Loucy (cell line): Measurements from ENCODE around the gene GALNT7.
"Not testable (repeated sequence)": the region's sequence is repeated elsewhere in the genome, so short reads cannot be mapped to it uniquely, and the experiment has no call there.

Experiments used
- H2AFZ ChIP-seq: fragments of 200-600 bp; sonication (generic); 2 replicates; pipeline ENCODE4 v1.6.0; 2016; ENCODE audit warnings: antibody characterized with exemption, mild to moderate bottlenecking, low read length, moderate library complexity
- H3F3A ChIP-seq: fragments of 200-600 bp; 2 replicates; pipeline ENCODE4 v1.6.0; 2016; ENCODE audit warnings: antibody characterized with exemption, low read depth, mild to moderate bottlenecking
- H3K27me3 ChIP-seq: fragments of 200-600 bp; sonication (generic); 2 replicates; pipeline ENCODE4 v1.6.1; 2014; ENCODE audit warnings: low read length, mild to moderate bottlenecking; ENCODE audit not compliant: insufficient read depth, poor library complexity, severe bottlenecking
- H3K36me3 ChIP-seq: fragments of 200-600 bp; sonication (generic); 2 replicates; pipeline ENCODE4 v1.6.1; 2016; ENCODE audit warnings: low read length; ENCODE audit not compliant: insufficient read depth
- H3K4me1 ChIP-seq: fragments of 200-600 bp; sonication (generic); 2 replicates; pipeline ENCODE4 v1.5.1; 2014; ENCODE audit warnings: low read length, mild to moderate bottlenecking; ENCODE audit not compliant: insufficient read depth, poor library complexity, severe bottlenecking
- H3K4me2 ChIP-seq: fragments of 200-600 bp; sonication (generic); 2 replicates; pipeline ENCODE4 v1.6.0; 2014; ENCODE audit warnings: antibody characterized with exemption, low read length, low read depth, mild to moderate bottlenecking; ENCODE audit not compliant: poor library complexity, severe bottlenecking
- H3K4me3 ChIP-seq: fragments of 200-600 bp; sonication (generic); 2 replicates; pipeline ENCODE4 v1.5.1; 2014; ENCODE audit warnings: low read length, mild to moderate bottlenecking, mixed read lengths; ENCODE audit not compliant: poor library complexity, severe bottlenecking
- H3K79me2 ChIP-seq: fragments of 200-600 bp; sonication (generic); 2 replicates; pipeline ENCODE4 v1.6.1; 2014; ENCODE audit warnings: low read length; ENCODE audit not compliant: insufficient read depth
- H3K9ac ChIP-seq: fragments of 200-600 bp; sonication (generic); 2 replicates; pipeline ENCODE4 v1.6.0; 2014; ENCODE audit warnings: mild to moderate bottlenecking, low read depth, low read length, moderate library complexity; ENCODE audit not compliant: poor library complexity, severe bottlenecking
- H3K9me2 ChIP-seq: fragments of 200-600 bp; sonication (generic); replicated peaks from 2 replicates; pipeline ENCODE4 v1.6.1; 2016; ENCODE audit warnings: low read depth, low read length, mixed read lengths
- H3K9me3 ChIP-seq: fragments of 200-600 bp; sonication (generic); 2 replicates; pipeline ENCODE4 v1.6.1; 2014; ENCODE audit warnings: mild to moderate bottlenecking, antibody characterized with exemption, low read length, low read depth; ENCODE audit not compliant: insufficient read depth
- H4K20me1 ChIP-seq: fragments of 200-600 bp; sonication (generic); 2 replicates; pipeline ENCODE4 v1.6.0; 2014; ENCODE audit warnings: antibody characterized with exemption, low read length, mild to moderate bottlenecking; ENCODE audit not compliant: insufficient read depth, poor library complexity, severe bottlenecking
- CTCF ChIP-seq: fragments of 200-600 bp; sonication (generic); conservative IDR thresholded peaks from 2 replicates; pipeline ENCODE4 v1.5.1; 2014; ENCODE audit warnings: mild to moderate bottlenecking, antibody characterized with exemption, low read length
- EZH2phosphoT487 ChIP-seq: fragments of 200-600 bp; IDR thresholded peaks from 2 replicates; pipeline ENCODE4 v1.6.1; 2018; ENCODE audit warnings: antibody characterized with exemption, mild to moderate bottlenecking, moderate library complexity, borderline replicate concordance

The GALNT7 gene

GRCh38 chr4:173182403-173182802 is 13.8 kb downstream of the GALNT7 start:
- Histone ChIP-seq H3F3A (no peaks in the 10 kb centered on the region; the same call in 1 of the 2 replicates), H3K27me3 (no peaks in the 10 kb centered on the region), H2AFZ (no peak overlapping the region), H3K79me2 (peaks cover 100% of the 10 kb centered on the region), H3K36me3 (peaks cover 6% of the 10 kb centered on the region; the same call in 1 of the 2 replicates), H3K9ac (no peak overlapping the region), H3K4me1 (peaks cover 36% of the 10 kb centered on the region), H3K4me2 (no peak overlapping the region), H3K4me3 (no peak overlapping the region), H3K9me2 (no peaks in the 10 kb centered on the region), H3K9me3 (no peaks in the 10 kb centered on the region), H4K20me1 (peaks cover 89% of the 10 kb centered on the region)
- no peak for TF ChIP-seq CTCF
- no peak for TF ChIP-seq EZH2phosphoT487

- not testable (repeated sequence) for H3K4me2 ChIP-seq, H3F3A ChIP-seq, H2AFZ ChIP-seq, H3K36me3 ChIP-seq, H3K9me2 ChIP-seq, H3K27me3 ChIP-seq, H3K9ac ChIP-seq, H3K4me3 ChIP-seq, H3K9me3 ChIP-seq
- peaks cover 100% of the 10 kb centered on the region for H3K79me2 ChIP-seq
- H4K20me1 ChIP-seq, result peaks cover 89% of the 10 kb centered on the region
- H3K4me1 ChIP-seq, result peaks cover 28% of the 10 kb centered on the region
Measured at GRCh38 chr4:173183659-173184247, 15.1 kb downstream of the GALNT7 start.

- no peaks in the 10 kb centered on the region for H3K9me3 ChIP-seq
- H3K27me3 ChIP-seq, result no peaks in the 10 kb centered on the region
- H3K36me3 ChIP-seq, result peaks cover 6% of the 10 kb centered on the region; the same call in 1 of the 2 replicates
- H4K20me1 ChIP-seq, result peaks cover 91% of the 10 kb centered on the region
- H3K9ac ChIP-seq, result no peak overlapping the region
- no peaks in the 10 kb centered on the region for H3K9me2 ChIP-seq
- TF ChIP-seq EZH2phosphoT487, result no peak
- no peak for TF ChIP-seq CTCF
- no peak overlapping the region for H3K4me3 ChIP-seq
- H3K4me1 ChIP-seq, result peaks cover 31% of the 10 kb centered on the region
- H3K79me2 ChIP-seq, result peaks cover 100% of the 10 kb centered on the region
- no peak overlapping the region for H2AFZ ChIP-seq
- no peaks in the 10 kb centered on the region; the same call in 1 of the 2 replicates for H3F3A ChIP-seq
- peak overlapping the region; percentile 22 for H3K4me2 ChIP-seq
Measured at GRCh38 chr4:173185847-173186510, 17.4 kb downstream of the GALNT7 start.

- Histone ChIP-seq H4K20me1 (peaks cover 91% of the 10 kb centered on the region), H3K4me3 (no peak overlapping the region), H3K9me3 (no peaks in the 10 kb centered on the region), H3K27me3 (no peaks in the 10 kb centered on the region), H3K4me2 (no peak overlapping the region), H3K79me2 (peaks cover 100% of the 10 kb centered on the region), H3K9ac (no peak overlapping the region), H3K36me3 (peaks cover 2% of the 10 kb centered on the region; the same call in 1 of the 2 replicates), H2AFZ (no peak overlapping the region), H3K4me1 (peaks cover 28% of the 10 kb centered on the region), H3F3A (no peaks in the 10 kb centered on the region; the same call in 1 of the 2 replicates), H3K9me2 (no peaks in the 10 kb centered on the region)
- TF ChIP-seq EZH2phosphoT487, result no peak
- TF ChIP-seq CTCF, result no peak
Measured at GRCh38 chr4:173187732-173188131, 19.1 kb downstream of the GALNT7 start.
